ENCODE results near the gene SREBF2. TPM values are rescaled to one million over a fixed set of nuclear protein-coding genes. Genes with fewer than 3 reads are reported as not detected.

SREBF2 gene
- total RNA-seq, 6 donors from 2014 or later = 124 to 175 (median 145) TPM

- DNase-seq (no peak), ATAC-seq (ENCODE audit: low FRiP score in 2 of 2) (no peak)
- Histone ChIP-seq H3K36me3 (peaks cover 0 to 21% (median 2%) of the 10 kb centered on the region in 4 donors), H3K4me3 (no peak overlapping the region), H3K9me3 (no peaks in the 10 kb centered on the region), H3K27ac (no peak overlapping the region), H3K4me1 (no peaks in the 10 kb centered on the region), H3K27me3 (no peaks in the 10 kb centered on the region)
- WGBS, 2 donors = 80 to 92% methylated on average over 5 to 6 of the region's 6 CpGs
- no peak for TF ChIP-seq POLR2A (IDR thresholded peaks at IDR 0.05)
- no peak for TF ChIP-seq CTCF (IDR thresholded peaks at IDR 0.05)
- no peak for TF ChIP-seq EP300 (IDR thresholded peaks at IDR 0.05)
- no peak for TF ChIP-seq POLR2AphosphoS5 (IDR thresholded peaks at IDR 0.05)
Observed at GRCh38 chr22:41818596-41818995, 14.3 kb upstream of the SREBF2 start.

- Histone ChIP-seq H3K9me3 (no peaks in the 10 kb centered on the region), H3K36me3 (peaks cover 0 to 17% (median 2%) of the 10 kb centered on the region in 4 donors), H3K27ac (no peak overlapping the region), H3K4me1 (no peaks in the 10 kb centered on the region), H3K27me3 (no peaks in the 10 kb centered on the region), H3K4me3 (no peak overlapping the region)
- no peak for DNase-seq
- WGBS, 2 donors = 91 to 100% methylated on average over 4 of the region's 4 CpGs
- no peak for ATAC-seq (ENCODE audit: low FRiP score in 2 of 2)
- no peak for TF ChIP-seq CTCF (IDR thresholded peaks at IDR 0.05)
- TF ChIP-seq POLR2A (IDR thresholded peaks at IDR 0.05) = no peak
- TF ChIP-seq EP300 (IDR thresholded peaks at IDR 0.05) = no peak
- no peak for TF ChIP-seq POLR2AphosphoS5 (IDR thresholded peaks at IDR 0.05)
Observed at GRCh38 chr22:41819257-41819656, 13.6 kb upstream of the SREBF2 start.

GRCh38 chr22:41820447-41820846 lies 12.5 kb upstream of the SREBF2 start:
- no peaks in the 10 kb centered on the region for H3K9me3 ChIP-seq
- 90 to 92% methylated on average over 5 of the region's 5 CpGs for WGBS, 2 donors
- TF ChIP-seq CTCF (IDR thresholded peaks at IDR 0.05) (no peak), EP300 (IDR thresholded peaks at IDR 0.05) (no peak), POLR2AphosphoS5 (IDR thresholded peaks at IDR 0.05) (no peak), POLR2A (IDR thresholded peaks at IDR 0.05) (no peak)
- peaks cover 0 to 9% (median 2%) of the 10 kb centered on the region in 4 donors for H3K4me1 ChIP-seq
- H3K36me3 ChIP-seq = peaks cover 0 to 15% (median 2%) of the 10 kb centered on the region in 4 donors
- H3K27me3 ChIP-seq = no peaks in the 10 kb centered on the region
- no peak for ATAC-seq (ENCODE audit: low FRiP score in 2 of 2)
- no peak for DNase-seq
- no peak overlapping the region for H3K27ac ChIP-seq
- no peak overlapping the region for H3K4me3 ChIP-seq

GRCh38 chr22:41821471-41822316 lies 11.2 kb upstream of the SREBF2 start:
- H3K36me3 ChIP-seq = peaks cover 0 to 7% (median 2%) of the 10 kb centered on the region in 4 donors
- TF ChIP-seq POLR2AphosphoS5 (IDR thresholded peaks at IDR 0.05) = no peak
- TF ChIP-seq EP300 (IDR thresholded peaks at IDR 0.05) = no peak
- TF ChIP-seq CTCF (IDR thresholded peaks at IDR 0.05) = no peak
- TF ChIP-seq POLR2A (IDR thresholded peaks at IDR 0.05) = no peak
- 89 to 91% methylated on average over 12 of the region's 12 CpGs for WGBS, 2 donors

More at GRCh38 chr22:41821471-41822316, 11.2 kb upstream of the SREBF2 start:
- ATAC-seq (ENCODE audit: low FRiP score in 2 of 2) = no peak
- H3K4me3 ChIP-seq = no peak overlapping the region
- H3K4me1 ChIP-seq = peaks cover 12 to 21% (median 14%) of the 10 kb centered on the region in 4 donors
- DNase-seq = no peak
- H3K27me3 ChIP-seq = no peaks in the 10 kb centered on the region
- no peak overlapping the region for H3K27ac ChIP-seq
- H3K9me3 ChIP-seq = no peaks in the 10 kb centered on the region

Measured in upper lobe of left lung (tissue), 6 donors.